ENCODE measurements around the gene CSAG1.
"Not testable (repeated sequence)": the region's sequence is repeated elsewhere in the genome, so short reads cannot be mapped to it uniquely, and the experiment has no call there.

DNA sequence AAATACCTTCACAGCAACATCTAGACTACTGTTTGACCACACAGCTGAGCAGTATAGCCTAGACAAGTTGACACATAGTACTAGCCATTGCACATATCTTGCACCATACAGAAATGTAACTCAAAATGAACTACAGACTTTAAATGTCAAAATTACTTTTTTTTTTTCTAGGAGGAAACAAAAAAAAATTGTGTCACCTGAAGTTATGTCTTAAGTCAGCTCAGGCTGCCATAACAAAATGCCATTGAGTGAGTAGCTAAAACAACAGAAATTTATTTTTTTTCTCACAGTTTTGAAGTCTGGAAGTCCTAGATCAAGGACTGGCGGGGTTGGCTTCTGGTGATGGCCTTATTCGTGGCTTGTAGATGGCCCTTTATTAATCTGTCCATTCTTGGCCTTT is 24.3 kb downstream of the CSAG1 start, which contains the start of gene CSAG2:
- TF ChIP-seq, protein P1, sequence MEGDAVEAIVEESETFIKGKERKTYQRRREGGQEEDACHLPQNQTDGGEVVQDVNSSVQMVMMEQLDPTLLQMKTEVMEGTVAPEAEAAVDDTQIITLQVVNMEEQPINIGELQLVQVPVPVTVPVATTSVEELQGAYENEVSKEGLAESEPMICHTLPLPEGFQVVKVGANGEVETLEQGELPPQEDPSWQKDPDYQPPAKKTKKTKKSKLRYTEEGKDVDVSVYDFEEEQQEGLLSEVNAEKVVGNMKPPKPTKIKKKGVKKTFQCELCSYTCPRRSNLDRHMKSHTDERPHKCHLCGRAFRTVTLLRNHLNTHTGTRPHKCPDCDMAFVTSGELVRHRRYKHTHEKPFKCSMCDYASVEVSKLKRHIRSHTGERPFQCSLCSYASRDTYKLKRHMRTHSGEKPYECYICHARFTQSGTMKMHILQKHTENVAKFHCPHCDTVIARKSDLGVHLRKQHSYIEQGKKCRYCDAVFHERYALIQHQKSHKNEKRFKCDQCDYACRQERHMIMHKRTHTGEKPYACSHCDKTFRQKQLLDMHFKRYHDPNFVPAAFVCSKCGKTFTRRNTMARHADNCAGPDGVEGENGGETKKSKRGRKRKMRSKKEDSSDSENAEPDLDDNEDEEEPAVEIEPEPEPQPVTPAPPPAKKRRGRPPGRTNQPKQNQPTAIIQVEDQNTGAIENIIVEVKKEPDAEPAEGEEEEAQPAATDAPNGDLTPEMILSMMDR (IDR thresholded peaks at IDR 0.05), result not testable (repeated sequence)
- not testable (repeated sequence) for TF ChIP-seq POLR2A (IDR thresholded peaks at IDR 0.05)

All from lower leg skin (tissue), 3 donors.